Transverse colon (tissue), 4 donors: ENCODE data around the gene LYRM2.

Experiments
- EP300 ChIP-seq: sonication (generic); formaldehyde crosslinking; IDR thresholded peaks from one replicate; pipeline ENCODE4 v1.6.1; 2017; ENCODE audit warnings: antibody characterized with exemption, low read depth
- POLR2A ChIP-seq: fragments of 450-650 bp; IDR thresholded peaks from one replicate; pipeline ENCODE4 v1.6.1; 2016; ENCODE audit warnings: antibody characterized with exemption, mild to moderate bottlenecking, moderate library complexity
- POLR2AphosphoS5 ChIP-seq, 3 donors: sonication (generic); formaldehyde crosslinking; IDR thresholded peaks; one replicate each; pipeline ENCODE4 v1.6.1; 2016; ENCODE audit warnings: antibody characterized with exemption in 3 of 3
- TF ChIP-seq, protein P1 (sequence below), 5 experiments: fragments of 200-600 bp in 3 of 5; fragments of 450-650 bp in 2 of 5; sonication (generic) in 3 of 5; IDR thresholded peaks; 1 replicate in 2 of 5; 2 replicates in 3 of 5; pipeline ENCODE4 v1.5.1; 2016 to 2017; ENCODE audit warnings: antibody characterized with exemption in 5 of 5, inconsistent platforms in 3 of 5, mild to moderate bottlenecking in 2 of 5, moderate library complexity in 1 of 5

DNA sequence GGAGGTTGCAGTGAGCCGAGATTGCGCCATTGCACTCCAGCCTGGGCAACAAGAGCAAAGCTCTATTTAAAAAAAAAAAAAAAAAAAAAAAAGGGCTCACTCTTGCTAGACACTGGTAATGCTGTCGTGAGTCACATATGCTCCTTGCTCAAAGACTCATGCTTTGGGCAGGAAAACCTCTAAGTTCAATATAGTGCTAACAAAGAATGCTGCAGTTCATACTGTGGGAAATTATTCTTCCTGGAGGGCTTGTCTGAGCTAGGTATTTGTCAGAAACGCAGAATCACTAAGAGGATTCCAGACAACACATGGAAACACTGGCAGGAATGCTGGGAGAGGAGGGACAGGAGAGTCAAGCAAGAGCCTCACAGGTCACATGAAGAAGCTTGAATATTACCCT, 2.3 kb upstream of the LYRM2 start:
- TF ChIP-seq, protein P1, sequence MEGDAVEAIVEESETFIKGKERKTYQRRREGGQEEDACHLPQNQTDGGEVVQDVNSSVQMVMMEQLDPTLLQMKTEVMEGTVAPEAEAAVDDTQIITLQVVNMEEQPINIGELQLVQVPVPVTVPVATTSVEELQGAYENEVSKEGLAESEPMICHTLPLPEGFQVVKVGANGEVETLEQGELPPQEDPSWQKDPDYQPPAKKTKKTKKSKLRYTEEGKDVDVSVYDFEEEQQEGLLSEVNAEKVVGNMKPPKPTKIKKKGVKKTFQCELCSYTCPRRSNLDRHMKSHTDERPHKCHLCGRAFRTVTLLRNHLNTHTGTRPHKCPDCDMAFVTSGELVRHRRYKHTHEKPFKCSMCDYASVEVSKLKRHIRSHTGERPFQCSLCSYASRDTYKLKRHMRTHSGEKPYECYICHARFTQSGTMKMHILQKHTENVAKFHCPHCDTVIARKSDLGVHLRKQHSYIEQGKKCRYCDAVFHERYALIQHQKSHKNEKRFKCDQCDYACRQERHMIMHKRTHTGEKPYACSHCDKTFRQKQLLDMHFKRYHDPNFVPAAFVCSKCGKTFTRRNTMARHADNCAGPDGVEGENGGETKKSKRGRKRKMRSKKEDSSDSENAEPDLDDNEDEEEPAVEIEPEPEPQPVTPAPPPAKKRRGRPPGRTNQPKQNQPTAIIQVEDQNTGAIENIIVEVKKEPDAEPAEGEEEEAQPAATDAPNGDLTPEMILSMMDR (IDR thresholded peaks at IDR 0.05): no peak
- TF ChIP-seq POLR2A (no peak), EP300 (no peak), POLR2AphosphoS5 (IDR thresholded peaks at IDR 0.05) (no peak)
